Right atrium auricular region (tissue), 2 donors: ENCODE measurements around the gene WDR43. TPM values are rescaled to one million over a fixed set of nuclear protein-coding genes. Genes with fewer than 3 reads are reported as not detected.

Experiments used
- DNase-seq: peaks from one replicate; pipeline ENCODE4 v3.0.0-alpha.2; 2019; ENCODE audit warnings: low spot score
- H3K27ac ChIP-seq, 2 donors: fragments of 200-600 bp; sonication (generic); 1 replicate in 1 of 2; 2 replicates in 1 of 2; pipeline ENCODE4 v1.5.1; 2016 to 2019
- H3K27me3 ChIP-seq, 2 donors: fragments of 200-600 bp; sonication (generic); one replicate each; pipeline versions ENCODE4 v1.5.1 to v1.6.0; 2017 to 2019
- H3K36me3 ChIP-seq: fragments of 200-600 bp; sonication (generic); one replicate; pipeline ENCODE4 v1.5.1; 2016
- H3K4me1 ChIP-seq, 2 donors: fragments of 200-600 bp; sonication (generic); one replicate each; pipeline versions ENCODE4 v1.5.1 to v1.6.0; 2017 to 2019
- H3K4me3 ChIP-seq, 2 donors: fragments of 200-600 bp; sonication (generic); 1 replicate in 1 of 2; 2 replicates in 1 of 2; pipeline ENCODE4 v1.5.1; 2017 to 2019; ENCODE audit warnings: mild to moderate bottlenecking in 1 of 2, moderate library complexity in 1 of 2
- H3K9me3 ChIP-seq, 2 donors: fragments of 200-600 bp; sonication (generic); one replicate each; pipeline ENCODE4 v1.5.1; 2019
- CTCF ChIP-seq, 2 donors: fragments of 200-600 bp; sonication (generic); IDR thresholded peaks; one replicate each; pipeline ENCODE4 v1.5.1; 2019; ENCODE audit warnings: antibody characterized with exemption in 2 of 2
- total RNA-seq, 2 donors: library from RNA; depleted of rRNA; stranded (reverse); fragments of >200 nt; gene quantifications; one replicate each; pipeline ENCODE4 v1.1.0, GENCODE V29; 2016

Gene WDR43
- total RNA-seq, 2 donors from 2014 or later, result 17.8 to 18.9 TPM

GRCh38 chr2:28981620-28982376 is 87.3 kb downstream of the WDR43 start:
- Histone ChIP-seq H3K4me3 (no peak overlapping the region), H3K4me1 (peaks cover 0 to 26% of the 10 kb centered on the region in 2 donors), H3K27me3 (no peaks in the 10 kb centered on the region), H3K9me3 (no peaks in the 10 kb centered on the region), H3K36me3 (no peaks in the 10 kb centered on the region), H3K27ac (peak overlapping the region; percentile 74 to 75)
- TF ChIP-seq CTCF (IDR thresholded peaks at IDR 0.05), result no peak
- no peak for DNase-seq

- Histone ChIP-seq H3K27ac (peak overlapping the region; percentile 74 to 75), H3K9me3 (no peaks in the 10 kb centered on the region), H3K4me1 (peaks cover 0 to 22% of the 10 kb centered on the region in 2 donors), H3K36me3 (no peaks in the 10 kb centered on the region), H3K4me3 (no peak overlapping the region), H3K27me3 (no peaks in the 10 kb centered on the region)
- TF ChIP-seq CTCF (IDR thresholded peaks at IDR 0.05), result no peak
- no peak for DNase-seq
These were observed 88.0 kb downstream of the WDR43 start for GRCh38 chr2:28982381-28982950.

- Histone ChIP-seq H3K36me3 (no peaks in the 10 kb centered on the region), H3K4me1 (peaks cover 0 to 19% of the 10 kb centered on the region in 2 donors), H3K9me3 (no peaks in the 10 kb centered on the region), H3K27me3 (no peaks in the 10 kb centered on the region), H3K27ac (no peak overlapping the region), H3K4me3 (no peak overlapping the region)
- no peak for TF ChIP-seq CTCF (IDR thresholded peaks at IDR 0.05)
- DNase-seq, result no peak
These were observed 92.0 kb downstream of the WDR43 start for GRCh38 chr2:28986429-28986828.

- no peaks in the 10 kb centered on the region for H3K9me3 ChIP-seq
- no peak for TF ChIP-seq CTCF (IDR thresholded peaks at IDR 0.05)
- no peak overlapping the region for H3K27ac ChIP-seq
- no peaks in the 10 kb centered on the region for H3K27me3 ChIP-seq
- H3K4me3 ChIP-seq, result no peak overlapping the region
- H3K36me3 ChIP-seq, result no peaks in the 10 kb centered on the region
- DNase-seq, result no peak
- peaks cover 0 to 20% of the 10 kb centered on the region in 2 donors for H3K4me1 ChIP-seq
These were observed 95.5 kb downstream of the WDR43 start for GRCh38 chr2:28989973-28990372.

GRCh38 chr2:28990445-28990844 is 96.0 kb downstream of the WDR43 start:
- H3K4me3 ChIP-seq, result no peak overlapping the region
- no peaks in the 10 kb centered on the region for H3K36me3 ChIP-seq
- no peaks in the 10 kb centered on the region for H3K27me3 ChIP-seq
- DNase-seq, result no peak
- TF ChIP-seq CTCF (IDR thresholded peaks at IDR 0.05), result no peak
- H3K4me1 ChIP-seq, result peaks cover 0 to 20% of the 10 kb centered on the region in 2 donors
- H3K27ac ChIP-seq, result no peak overlapping the region
- no peaks in the 10 kb centered on the region for H3K9me3 ChIP-seq
